Ovary (tissue), 3 donors: Measurements from ENCODE around the gene DNAI1.

Experiments
- EP300 ChIP-seq: sonication (generic); formaldehyde crosslinking; IDR thresholded peaks from one replicate; pipeline ENCODE4 v1.6.1; 2017; ENCODE audit warnings: antibody characterized with exemption
- POLR2A ChIP-seq: fragments of 450-650 bp; IDR thresholded peaks from one replicate; pipeline ENCODE4 v1.6.1; 2017; ENCODE audit warnings: antibody characterized with exemption, mild to moderate bottlenecking, moderate library complexity
- TF ChIP-seq, protein P1 (sequence below), 3 donors: fragments of 450-650 bp in 2 of 3; fragments of 200-600 bp in 1 of 3; IDR thresholded peaks; one replicate each; pipeline versions ENCODE4 v1.5.1 to v1.8.0; 2016 to 2022; ENCODE audit warnings: antibody characterized with exemption in 3 of 3, mild to moderate bottlenecking in 1 of 3
- donor health status: DM: no; HTN: no; CAD: no.

DNA sequence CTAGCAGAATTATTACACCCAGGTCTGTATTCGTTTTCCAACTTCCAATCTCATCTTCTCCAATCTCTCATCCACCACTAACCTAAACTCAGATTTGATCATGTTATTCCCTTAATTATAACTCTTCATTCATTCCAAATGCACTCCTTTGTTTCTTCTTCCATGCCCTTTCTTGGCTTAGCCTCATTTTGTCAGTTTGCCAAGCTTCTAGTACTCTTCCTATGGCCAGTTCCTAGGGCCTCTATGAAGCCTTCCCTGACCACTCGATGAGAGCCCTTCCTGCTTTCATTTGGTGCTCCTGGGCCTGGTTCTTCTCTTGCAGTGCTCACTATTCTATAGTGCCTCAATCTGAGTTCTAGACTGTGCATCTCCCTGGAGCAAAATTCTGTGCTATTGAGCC, 6.0 kb upstream of the DNAI1 start:
- TF ChIP-seq, protein P1, sequence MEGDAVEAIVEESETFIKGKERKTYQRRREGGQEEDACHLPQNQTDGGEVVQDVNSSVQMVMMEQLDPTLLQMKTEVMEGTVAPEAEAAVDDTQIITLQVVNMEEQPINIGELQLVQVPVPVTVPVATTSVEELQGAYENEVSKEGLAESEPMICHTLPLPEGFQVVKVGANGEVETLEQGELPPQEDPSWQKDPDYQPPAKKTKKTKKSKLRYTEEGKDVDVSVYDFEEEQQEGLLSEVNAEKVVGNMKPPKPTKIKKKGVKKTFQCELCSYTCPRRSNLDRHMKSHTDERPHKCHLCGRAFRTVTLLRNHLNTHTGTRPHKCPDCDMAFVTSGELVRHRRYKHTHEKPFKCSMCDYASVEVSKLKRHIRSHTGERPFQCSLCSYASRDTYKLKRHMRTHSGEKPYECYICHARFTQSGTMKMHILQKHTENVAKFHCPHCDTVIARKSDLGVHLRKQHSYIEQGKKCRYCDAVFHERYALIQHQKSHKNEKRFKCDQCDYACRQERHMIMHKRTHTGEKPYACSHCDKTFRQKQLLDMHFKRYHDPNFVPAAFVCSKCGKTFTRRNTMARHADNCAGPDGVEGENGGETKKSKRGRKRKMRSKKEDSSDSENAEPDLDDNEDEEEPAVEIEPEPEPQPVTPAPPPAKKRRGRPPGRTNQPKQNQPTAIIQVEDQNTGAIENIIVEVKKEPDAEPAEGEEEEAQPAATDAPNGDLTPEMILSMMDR (IDR thresholded peaks at IDR 0.05): no peak
- no peak for TF ChIP-seq POLR2A
- TF ChIP-seq EP300: no peak
